Transverse colon (tissue), 4 donors: ENCODE results near the gene DOCK8.

Experiments
- CTCF ChIP-seq, 5 experiments: fragments of 200-600 bp in 3 of 5; fragments of 450-650 bp in 2 of 5; sonication (generic) in 3 of 5; IDR thresholded peaks; 1 replicate in 2 of 5; 2 replicates in 3 of 5; pipeline ENCODE4 v1.5.1; 2016 to 2017; ENCODE audit warnings: antibody characterized with exemption in 5 of 5, inconsistent platforms in 3 of 5, mild to moderate bottlenecking in 2 of 5, moderate library complexity in 1 of 5
- EP300 ChIP-seq: sonication (generic); formaldehyde crosslinking; IDR thresholded peaks from one replicate; pipeline ENCODE4 v1.6.1; 2017; ENCODE audit warnings: antibody characterized with exemption, low read depth
- POLR2A ChIP-seq: fragments of 450-650 bp; IDR thresholded peaks from one replicate; pipeline ENCODE4 v1.6.1; 2016; ENCODE audit warnings: antibody characterized with exemption, mild to moderate bottlenecking, moderate library complexity
- POLR2AphosphoS5 ChIP-seq, 3 donors: sonication (generic); formaldehyde crosslinking; IDR thresholded peaks; one replicate each; pipeline ENCODE4 v1.6.1; 2016; ENCODE audit warnings: antibody characterized with exemption in 3 of 3

GRCh38 chr9:494764-495163, 280.1 kb downstream of the DOCK8 start:
- TF ChIP-seq POLR2AphosphoS5 (IDR thresholded peaks at IDR 0.05) (no peak), POLR2A (no peak), CTCF (IDR thresholded peaks at IDR 0.05) (no peak), EP300 (no peak)
